Inflammatory macrophage (primary cell): ENCODE results near the gene RELA.
A peak's percentile ranks its signal among the peaks of the same experiment; 100 is the strongest.

Source experiments
- DNase-seq, 2 donors: peaks; one replicate each; pipeline ENCODE4 v3.0.0-alpha.2; 2020 to 2022

Gene RELA

GRCh38 chr11:65611758-65612603 lies 50.7 kb downstream of the RELA start:
- DNase-seq = no peak

- peak; percentile 81 to 88 for DNase-seq
Measured at GRCh38 chr11:65611028-65611757, 51.5 kb downstream of the RELA start.

GRCh38 chr11:65610404-65610803 lies 52.3 kb downstream of the RELA start:
- DNase-seq = peak in 1 of 2 donors; percentile 44

- no peak for DNase-seq
Measured at GRCh38 chr11:65609665-65610064, 53.1 kb downstream of the RELA start.

GRCh38 chr11:65609229-65609628 lies 53.5 kb downstream of the RELA start:
- no peak for DNase-seq

- DNase-seq = no peak
Measured at GRCh38 chr11:65607614-65608426, 54.9 kb downstream of the RELA start.

GRCh38 chr11:65606876-65607613 lies 55.7 kb downstream of the RELA start:
- peak; percentile 20 to 38 for DNase-seq

- DNase-seq = no peak
Measured at GRCh38 chr11:65604258-65604657, 58.5 kb downstream of the RELA start.
